Suprapubic skin (tissue), 4 donors: ENCODE measurements around the gene DDX50. TPM values are rescaled to one million over a fixed set of nuclear protein-coding genes. Genes with fewer than 3 reads are reported as not detected.
"Not testable (repeated sequence)": the region's sequence is repeated elsewhere in the genome, so short reads cannot be mapped to it uniquely, and the experiment has no call there.

Source experiments
- DNase-seq, 2 donors: peaks; one replicate each; pipeline ENCODE4 v3.0.0-alpha.2; 2019; ENCODE audit warnings: low spot score in 2 of 2
- H3K27ac ChIP-seq: fragments of 200-600 bp; sonication (generic); one replicate; pipeline ENCODE4 v1.5.1; 2019
- H3K27me3 ChIP-seq: fragments of 200-600 bp; sonication (generic); one replicate; pipeline ENCODE4 v1.5.1; 2019
- H3K36me3 ChIP-seq: fragments of 200-600 bp; sonication (generic); one replicate; pipeline ENCODE4 v1.5.1; 2019
- H3K4me1 ChIP-seq: fragments of 200-600 bp; sonication (generic); one replicate; pipeline ENCODE4 v1.5.1; 2019
- H3K4me3 ChIP-seq: fragments of 200-600 bp; sonication (generic); one replicate; pipeline ENCODE4 v1.5.1; 2019; ENCODE audit warnings: mild to moderate bottlenecking
- H3K9me3 ChIP-seq: fragments of 200-600 bp; sonication (generic); one replicate; pipeline ENCODE4 v1.5.1; 2019
- CTCF ChIP-seq, 2 donors: fragments of 200-600 bp in 1 of 2; fragments of 450-650 bp in 1 of 2; sonication (generic) in 1 of 2; IDR thresholded peaks; one replicate each; pipeline ENCODE4 v1.5.1; 2016 to 2019; ENCODE audit warnings: antibody characterized with exemption in 2 of 2, mild to moderate bottlenecking in 1 of 2, moderate library complexity in 1 of 2
- EP300 ChIP-seq: sonication (generic); formaldehyde crosslinking; IDR thresholded peaks from one replicate; pipeline ENCODE4 v1.6.1; 2017; ENCODE audit warnings: antibody characterized with exemption
- POLR2A ChIP-seq, 2 donors: fragments of 450-650 bp; IDR thresholded peaks; one replicate each; pipeline ENCODE4 v1.6.1; 2017; ENCODE audit warnings: antibody characterized with exemption in 2 of 2, mild to moderate bottlenecking in 2 of 2, moderate library complexity in 2 of 2
- POLR2AphosphoS5 ChIP-seq, 3 donors: sonication (generic); formaldehyde crosslinking; IDR thresholded peaks; one replicate each; pipeline ENCODE4 v1.6.1; 2017; ENCODE audit warnings: antibody characterized with exemption in 3 of 3
- whole genome bisulfite sequencing: methylation state at CpG from one replicate; pipeline ENCODE4 v1.1.5; 2018; 5-methylcytosine and 5-hydroxymethylcytosine counted together
- total RNA-seq, 4 donors: library from RNA; depleted of rRNA; stranded (reverse); fragments of >200 nt; gene quantifications; one replicate each; pipeline ENCODE4 v1.1.0, GENCODE V29; 2016

Gene DDX50
- total RNA-seq, 4 donors from 2014 or later: 21.9 to 34.2 (median 27.8) TPM

- no peak overlapping the region for H3K27ac ChIP-seq
- no peaks in the 10 kb centered on the region for H3K27me3 ChIP-seq
- H3K4me3 ChIP-seq: no peak overlapping the region
- peaks cover 5% of the 10 kb centered on the region for H3K4me1 ChIP-seq
- H3K9me3 ChIP-seq: no peaks in the 10 kb centered on the region
- no peak for DNase-seq
- no peak for TF ChIP-seq POLR2AphosphoS5 (IDR thresholded peaks at IDR 0.05)
- TF ChIP-seq CTCF (IDR thresholded peaks at IDR 0.05): no peak
- no peak for TF ChIP-seq EP300
- no peak for TF ChIP-seq POLR2A (IDR thresholded peaks at IDR 0.05)
- H3K36me3 ChIP-seq: peaks cover 48% of the 10 kb centered on the region
Measured at GRCh38 chr10:68924593-68924992, 23.5 kb downstream of the DDX50 start.

DNA sequence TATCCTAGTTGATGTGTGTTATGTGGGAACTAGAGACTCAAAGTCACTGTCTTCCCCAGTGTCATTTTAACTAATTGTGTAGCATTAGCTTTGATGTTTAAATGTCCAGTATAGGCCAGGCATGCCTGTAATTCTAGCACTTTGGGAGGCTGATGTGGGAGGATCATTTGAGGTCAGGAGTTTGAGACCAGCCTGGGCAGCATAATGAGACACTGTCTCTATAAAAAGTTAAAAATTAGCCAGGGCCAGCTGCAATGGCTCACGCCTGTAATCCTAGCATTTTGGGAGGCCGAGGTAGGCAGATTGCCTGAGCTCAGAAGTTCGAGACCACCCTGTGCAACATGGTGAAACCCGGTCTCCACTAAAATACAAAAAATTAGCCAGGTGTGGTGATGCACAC lies 24.4 kb downstream of the DDX50 start:
- peaks cover 48% of the 10 kb centered on the region for H3K36me3 ChIP-seq
- TF ChIP-seq EP300 (no peak), CTCF (IDR thresholded peaks at IDR 0.05) (no peak)
- no peak overlapping the region for H3K4me3 ChIP-seq
- peaks cover 5% of the 10 kb centered on the region for H3K4me1 ChIP-seq
- WGBS: 100% methylated on average over 4 of the region's 4 CpGs
- no peaks in the 10 kb centered on the region for H3K27me3 ChIP-seq
- no peak overlapping the region for H3K27ac ChIP-seq
- no peak for DNase-seq
- no peaks in the 10 kb centered on the region for H3K9me3 ChIP-seq

GRCh38 chr10:68929157-68929556 lies 28.0 kb downstream of the DDX50 start:
- H3K27me3 ChIP-seq, H3K4me3 ChIP-seq, H3K4me1 ChIP-seq, H3K9me3 ChIP-seq, DNase-seq, H3K27ac ChIP-seq: not testable (repeated sequence)
- WGBS: 100% methylated on average over 2 of the region's 2 CpGs
- peaks cover 38% of the 10 kb centered on the region for H3K36me3 ChIP-seq

GRCh38 chr10:68929888-68930287 lies 28.8 kb downstream of the DDX50 start:
- WGBS: 93% methylated on average over 8 of the region's 8 CpGs
- H3K9me3 ChIP-seq, DNase-seq, H3K4me1 ChIP-seq, H3K4me3 ChIP-seq, H3K27ac ChIP-seq, H3K27me3 ChIP-seq: not testable (repeated sequence)
- H3K36me3 ChIP-seq: peaks cover 41% of the 10 kb centered on the region

DNA sequence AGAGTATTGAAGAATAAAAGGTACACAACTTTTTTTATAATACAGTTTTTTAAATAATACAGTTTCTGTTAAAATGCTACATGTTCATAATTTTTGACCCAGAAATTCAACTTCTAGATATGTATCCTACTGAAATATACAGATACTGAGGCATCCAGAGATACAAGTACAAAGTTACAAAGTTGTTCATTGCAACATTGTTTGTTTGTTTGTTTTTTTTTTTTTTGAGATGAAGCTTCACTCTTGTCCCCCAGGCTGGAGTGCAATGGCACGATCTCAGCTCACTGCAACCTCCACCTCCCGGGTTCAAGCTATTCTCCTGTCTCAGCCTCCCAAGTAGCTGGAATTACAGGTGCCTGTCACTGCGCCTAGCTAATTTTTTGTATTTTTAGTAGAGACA lies 31.7 kb downstream of the DDX50 start:
- not testable (repeated sequence) for H3K9me3 ChIP-seq, H3K4me3 ChIP-seq, H3K27me3 ChIP-seq, H3K27ac ChIP-seq, H3K4me1 ChIP-seq, DNase-seq
- 94% methylated on average over 3 of the region's 3 CpGs for WGBS
- H3K36me3 ChIP-seq: peaks cover 45% of the 10 kb centered on the region

GRCh38 chr10:68934994-68935393 lies 33.9 kb downstream of the DDX50 start:
- H3K4me3 ChIP-seq: no peak overlapping the region
- H3K27ac ChIP-seq: no peak overlapping the region
- no peak for DNase-seq
- H3K9me3 ChIP-seq: no peaks in the 10 kb centered on the region
- TF ChIP-seq CTCF (IDR thresholded peaks at IDR 0.05): no peak
- no peak for TF ChIP-seq EP300
- no peak for TF ChIP-seq POLR2A (IDR thresholded peaks at IDR 0.05)
- TF ChIP-seq POLR2AphosphoS5 (IDR thresholded peaks at IDR 0.05): no peak
- H3K36me3 ChIP-seq: peaks cover 55% of the 10 kb centered on the region
- H3K4me1 ChIP-seq: no peaks in the 10 kb centered on the region
- H3K27me3 ChIP-seq: no peaks in the 10 kb centered on the region

DNA sequence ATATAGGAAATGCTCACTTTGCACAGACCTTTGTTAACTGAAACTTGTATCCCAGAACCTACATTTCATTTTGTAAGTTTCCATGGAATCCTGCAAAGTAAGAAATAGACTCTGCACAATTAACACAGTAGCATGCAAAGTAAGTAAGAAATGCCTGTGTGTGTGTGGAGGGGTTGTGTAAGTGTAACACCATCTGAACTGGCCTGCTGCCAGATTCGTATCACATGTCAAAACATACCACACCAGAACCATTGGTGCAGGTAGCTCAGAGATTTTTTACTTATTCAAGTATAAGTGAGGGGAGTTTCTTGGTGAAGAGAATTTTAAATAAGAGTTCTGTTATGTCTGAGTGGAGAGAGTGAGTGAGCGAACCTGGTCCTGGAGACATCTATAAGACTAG lies 37.0 kb downstream of the DDX50 start:
- TF ChIP-seq POLR2A (IDR thresholded peaks at IDR 0.05): no peak
- no peak for TF ChIP-seq POLR2AphosphoS5 (IDR thresholded peaks at IDR 0.05)
- no peak for TF ChIP-seq EP300
- no peak for TF ChIP-seq CTCF (IDR thresholded peaks at IDR 0.05)
- H3K4me3 ChIP-seq: no peak overlapping the region
- WGBS: 64% methylated on average over 2 of the region's 2 CpGs
- H3K4me1 ChIP-seq: no peaks in the 10 kb centered on the region
- no peak for DNase-seq
- H3K36me3 ChIP-seq: peaks cover 54% of the 10 kb centered on the region
- H3K27me3 ChIP-seq: no peaks in the 10 kb centered on the region
- no peak overlapping the region for H3K27ac ChIP-seq
- H3K9me3 ChIP-seq: no peaks in the 10 kb centered on the region
